Activated CD4-positive, CD25-positive, alpha-beta regulatory T cell treated with anti-CD3 and anti-CD28 coated beads, Interleukin-2, amount 50 U/mL, for 16 hours (primary cell): ENCODE data around the gene NPDC1.
"Not testable (repeated sequence)": the region's sequence is repeated elsewhere in the genome, so short reads cannot be mapped to it uniquely, and the experiment has no call there.

ENCODE experiments used
- DNase-seq: peaks from one replicate; pipeline ENCODE4 v3.0.0-alpha.2; 2020; ENCODE audit warnings: low read depth, low spot score

The NPDC1 gene

DNA sequence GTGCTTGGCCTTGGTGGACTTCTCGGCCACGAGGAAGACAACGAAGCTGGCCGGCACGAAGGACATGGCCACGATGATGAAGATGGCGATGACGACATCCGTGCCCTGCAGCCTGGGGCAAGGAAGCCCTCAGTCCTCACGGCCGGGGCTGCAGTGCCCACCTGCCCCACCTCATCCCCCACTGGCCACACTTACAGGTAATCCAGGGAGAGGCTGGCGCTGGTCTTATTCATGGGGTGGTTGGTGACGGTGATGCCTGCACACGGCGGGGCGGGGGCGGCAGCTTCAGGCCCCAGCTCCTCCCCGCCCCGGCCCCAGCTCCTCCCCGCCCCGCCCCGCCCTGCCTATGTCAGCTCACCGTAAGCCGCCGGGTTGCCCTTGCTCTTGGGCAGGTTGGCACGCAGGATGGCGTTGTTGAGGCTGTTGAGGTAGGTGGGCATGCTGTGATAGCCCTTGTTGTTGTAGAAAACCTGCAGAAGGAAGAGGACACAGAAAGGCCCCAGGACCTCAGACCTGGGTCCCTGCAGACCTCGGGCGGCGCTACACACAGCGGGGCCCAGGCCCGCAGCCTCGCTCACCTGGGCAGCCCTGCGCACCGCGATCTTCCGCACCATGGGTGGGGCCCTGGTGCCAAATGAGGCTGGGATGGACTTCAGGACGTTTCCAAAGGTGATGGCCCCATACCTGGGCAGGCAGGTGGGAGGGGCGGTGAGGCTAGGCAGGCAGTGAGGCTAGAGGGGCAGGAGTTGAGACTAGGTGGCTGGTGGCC, 33.9 kb downstream of the NPDC1 start:
- DNase-seq = no peak

DNA sequence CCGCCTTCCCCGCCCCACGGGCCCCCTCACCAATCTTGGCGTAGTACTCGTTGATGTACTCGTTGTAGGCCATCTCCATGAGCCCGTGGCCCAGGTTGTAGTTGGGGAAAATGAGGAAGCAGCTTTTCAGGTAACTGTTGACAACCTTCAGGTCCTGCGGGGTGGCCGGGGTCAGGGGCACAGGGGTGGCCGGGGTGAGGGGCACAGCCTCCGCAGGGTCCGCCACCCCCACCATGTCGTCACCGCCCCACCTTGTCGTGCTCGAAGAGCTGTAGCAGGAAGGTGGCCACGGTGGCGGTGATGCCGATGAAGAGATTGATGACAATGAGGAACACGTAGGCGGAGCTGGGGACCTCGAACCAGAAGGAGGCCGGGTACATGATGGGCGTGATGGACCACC, 34.8 kb downstream of the NPDC1 start:
- DNase-seq = no peak

DNA sequence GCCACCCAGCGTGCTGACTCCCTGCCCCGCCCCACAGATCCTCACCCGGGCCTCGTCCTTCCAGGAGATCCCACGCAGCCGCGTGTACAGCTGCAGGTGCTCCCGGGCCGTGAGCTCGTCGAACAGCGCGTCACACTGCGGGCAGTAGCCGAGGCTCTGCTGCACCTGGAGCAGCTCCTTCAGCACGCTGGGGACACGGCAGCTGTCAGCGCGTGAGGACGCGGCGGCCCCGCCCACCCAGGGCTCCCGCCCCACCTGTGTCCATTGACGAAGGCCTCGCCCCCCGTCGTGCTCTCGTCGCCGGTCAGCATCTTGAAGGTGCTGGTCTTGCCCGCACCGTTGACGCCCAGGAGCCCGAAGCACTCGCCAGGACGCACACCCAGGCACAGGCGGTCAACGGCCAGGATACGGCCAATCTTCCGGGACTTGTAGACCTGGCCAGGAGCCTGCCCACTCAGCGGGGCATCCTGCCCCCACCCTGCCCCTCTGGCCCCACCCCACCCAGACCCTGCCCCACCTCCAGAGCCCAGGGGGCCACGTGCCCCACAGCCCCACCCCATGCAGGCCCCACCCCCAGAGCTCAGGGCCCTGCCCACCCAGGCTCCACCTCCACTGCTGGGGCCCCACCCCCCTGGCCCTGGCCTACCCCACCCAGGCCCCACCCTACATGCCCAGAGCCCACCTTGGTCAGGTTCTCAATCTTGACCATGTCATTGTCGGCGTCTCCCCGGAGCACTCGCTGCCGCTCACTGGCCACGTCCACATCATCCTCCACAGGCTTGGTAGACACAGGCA, 35.8 kb downstream of the NPDC1 start:
- no peak for DNase-seq

DNA sequence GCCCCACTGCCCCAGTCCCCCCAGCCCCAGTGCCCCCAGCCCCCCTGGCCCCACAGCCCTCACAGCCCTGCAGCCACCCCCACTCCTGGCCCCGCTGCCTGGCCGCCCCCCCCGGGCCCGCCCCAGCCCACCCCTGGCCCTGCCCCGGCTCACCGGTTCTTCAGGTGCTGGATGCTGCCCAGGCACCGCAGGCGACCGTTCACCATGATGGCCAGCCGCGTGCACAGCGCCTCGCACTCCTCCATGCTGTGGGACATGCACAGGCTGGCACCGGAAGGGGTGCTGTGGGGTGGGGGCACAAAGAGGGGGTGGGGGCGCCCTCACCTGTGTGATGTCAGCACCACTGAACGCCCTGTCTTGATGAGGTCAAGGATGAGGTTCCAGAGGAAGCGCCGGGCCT, 36.8 kb downstream of the NPDC1 start:
- no peak for DNase-seq

DNA sequence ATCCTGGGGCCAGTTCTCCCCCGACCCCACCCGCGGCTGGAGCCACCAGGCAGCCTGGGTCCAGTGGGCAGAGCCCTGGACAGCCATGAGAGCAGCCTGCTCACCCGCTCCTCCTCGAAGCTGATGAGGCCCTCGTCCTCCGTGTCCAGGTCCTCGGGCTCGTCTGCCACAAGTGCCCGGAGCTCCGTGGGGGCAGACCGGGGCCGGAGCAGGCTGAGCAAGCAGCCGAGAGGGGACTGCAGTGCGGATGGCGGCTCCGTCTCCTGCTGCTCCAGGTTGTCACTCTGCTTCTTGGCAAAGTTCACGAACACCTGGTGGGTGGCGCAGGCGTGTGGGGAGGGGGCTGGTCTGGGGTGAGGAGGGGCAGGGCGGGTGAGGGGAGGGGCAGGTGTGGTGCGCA, 37.7 kb downstream of the NPDC1 start:
- DNase-seq = no peak

DNA sequence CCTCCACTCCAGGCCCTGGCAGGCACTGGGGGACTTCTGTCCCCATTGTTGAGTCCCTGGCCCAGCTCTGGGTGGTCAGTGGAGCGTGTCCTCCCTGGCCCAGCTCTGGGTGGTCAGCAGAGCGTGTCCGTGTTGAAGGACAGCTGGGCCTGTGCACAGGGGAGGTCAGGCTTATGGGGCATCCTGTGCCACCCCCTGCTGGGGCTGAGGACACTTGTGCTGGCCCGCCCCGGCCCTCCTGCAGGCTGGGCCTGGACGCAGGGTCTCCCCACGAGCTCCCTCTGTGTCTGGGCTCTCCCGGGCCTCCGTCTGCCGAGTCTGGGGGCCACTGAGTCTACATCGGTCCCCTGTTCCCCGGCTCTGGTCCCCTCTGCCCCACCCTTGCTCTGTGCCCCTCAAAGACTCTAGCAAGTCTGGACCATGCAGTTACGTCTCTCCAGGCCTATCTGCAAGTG, 38.1 kb downstream of the NPDC1 start:
- no peak for DNase-seq

DNA sequence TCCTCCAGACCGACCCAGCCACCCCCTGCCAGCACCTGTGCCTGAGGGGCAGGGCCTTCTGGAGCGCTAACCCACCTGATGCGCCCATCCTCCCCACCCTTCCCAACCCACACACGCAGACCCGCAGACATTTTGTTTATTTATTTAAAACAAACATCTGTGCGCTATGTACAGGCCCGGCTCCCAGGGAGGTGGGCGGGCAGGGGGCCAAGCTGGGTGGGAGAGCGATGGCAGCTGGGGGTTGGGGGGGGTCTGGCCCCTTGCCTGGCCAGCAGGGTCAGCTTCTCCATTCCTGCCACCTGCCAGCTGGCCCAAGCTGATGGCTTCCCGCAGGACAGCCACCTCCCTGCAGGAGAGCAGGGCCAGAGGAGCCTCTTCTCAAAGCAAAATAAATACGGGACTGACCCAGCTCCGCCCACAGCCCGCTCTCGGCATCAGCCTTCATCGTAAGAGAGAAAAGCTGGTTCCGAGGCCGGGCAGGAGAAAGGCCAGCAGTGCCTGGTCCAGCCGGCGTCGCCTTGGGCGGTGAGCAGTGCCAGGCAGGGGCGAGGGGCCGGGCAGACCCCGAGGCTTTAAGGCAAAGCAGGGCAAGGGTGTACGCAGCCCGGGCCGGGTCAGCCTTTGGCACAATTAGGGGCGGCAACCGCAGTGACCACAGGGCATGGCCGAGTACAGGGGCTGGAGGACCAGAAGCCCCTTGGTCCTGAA, 38.7 kb downstream of the NPDC1 start:
- DNase-seq = no peak

DNA sequence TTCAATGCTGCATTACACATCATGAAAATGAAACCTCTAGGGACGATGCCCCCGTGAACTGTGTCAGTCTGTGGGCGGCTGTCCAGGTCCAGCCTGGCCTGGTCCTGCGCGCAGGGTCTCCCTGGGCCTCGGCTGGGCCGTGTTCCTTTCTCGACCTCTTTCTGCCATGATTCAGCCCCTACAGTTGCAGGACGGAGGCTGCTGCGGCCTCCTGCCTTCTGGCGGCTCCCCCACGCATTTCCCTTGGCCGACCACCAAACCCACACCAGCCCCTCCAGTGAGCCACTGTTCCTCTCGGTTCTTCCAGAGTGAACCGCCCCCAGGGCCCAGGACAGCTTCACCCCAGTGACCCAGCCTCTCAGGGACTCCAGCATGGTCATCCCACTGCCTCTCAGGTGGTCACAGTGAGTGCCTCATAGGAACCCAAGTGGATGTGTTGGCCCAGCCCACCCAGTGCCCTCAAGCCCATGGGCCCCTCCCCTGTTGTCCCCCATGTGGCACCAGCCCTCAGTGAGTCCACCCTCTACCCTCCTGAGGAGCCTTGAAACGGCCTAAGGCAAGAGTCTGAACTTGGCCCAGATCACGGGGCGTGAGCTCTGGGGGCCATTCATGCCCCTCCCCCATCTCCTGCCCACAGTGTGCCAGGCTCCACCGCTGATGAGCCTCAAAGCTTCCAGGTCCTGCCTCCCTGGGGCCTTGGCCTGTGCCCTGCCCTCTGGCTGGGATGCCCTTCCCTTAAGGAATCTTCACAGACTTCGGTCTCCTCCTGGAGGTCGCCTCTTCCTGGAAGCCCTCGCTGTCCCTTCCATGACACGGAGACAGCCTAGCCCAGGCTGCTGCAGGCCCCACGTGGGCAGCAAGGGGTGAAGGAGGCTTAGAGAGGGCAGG, 39.6 kb downstream of the NPDC1 start:
- no peak for DNase-seq

DNA sequence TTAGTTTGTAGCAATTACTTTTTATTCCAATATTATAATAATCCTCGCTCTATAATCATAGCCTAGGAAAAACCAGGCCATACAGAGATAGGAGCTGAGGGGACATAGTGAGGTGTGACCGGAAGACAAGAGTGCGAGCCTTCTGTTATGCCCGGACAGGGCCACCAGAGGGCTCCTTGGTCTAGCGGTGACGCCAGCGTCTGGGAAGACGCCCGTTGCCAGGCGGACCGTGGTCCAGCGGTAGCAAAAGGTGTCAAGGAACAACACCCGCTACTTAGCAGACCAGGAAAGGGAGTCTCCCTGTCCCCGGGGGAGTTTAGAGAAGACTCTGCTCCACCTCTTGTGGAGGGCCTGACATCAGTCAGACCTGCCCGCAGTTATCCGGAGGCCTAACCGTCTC, 41.7 kb downstream of the NPDC1 start:
- not testable (repeated sequence) for DNase-seq

DNA sequence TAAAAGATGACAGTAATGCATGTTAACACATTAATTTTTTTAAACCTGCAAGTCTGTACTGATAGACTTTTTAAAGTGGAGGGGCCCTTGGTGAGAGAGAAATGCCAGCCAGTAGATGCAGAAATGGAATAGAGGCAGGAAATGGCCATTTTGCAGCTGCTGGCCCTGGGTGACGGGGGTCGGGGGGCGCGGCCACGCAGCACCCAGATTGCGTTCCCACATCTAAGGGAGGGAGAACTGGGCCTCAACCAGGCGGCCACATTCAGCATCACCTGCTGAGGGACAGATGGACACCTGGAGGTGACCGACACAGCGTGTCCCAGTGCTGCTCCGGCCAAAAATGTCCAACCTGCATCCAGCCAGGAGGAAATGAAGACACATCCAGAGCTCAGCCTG, 43.3 kb downstream of the NPDC1 start:
- DNase-seq = no peak

DNA sequence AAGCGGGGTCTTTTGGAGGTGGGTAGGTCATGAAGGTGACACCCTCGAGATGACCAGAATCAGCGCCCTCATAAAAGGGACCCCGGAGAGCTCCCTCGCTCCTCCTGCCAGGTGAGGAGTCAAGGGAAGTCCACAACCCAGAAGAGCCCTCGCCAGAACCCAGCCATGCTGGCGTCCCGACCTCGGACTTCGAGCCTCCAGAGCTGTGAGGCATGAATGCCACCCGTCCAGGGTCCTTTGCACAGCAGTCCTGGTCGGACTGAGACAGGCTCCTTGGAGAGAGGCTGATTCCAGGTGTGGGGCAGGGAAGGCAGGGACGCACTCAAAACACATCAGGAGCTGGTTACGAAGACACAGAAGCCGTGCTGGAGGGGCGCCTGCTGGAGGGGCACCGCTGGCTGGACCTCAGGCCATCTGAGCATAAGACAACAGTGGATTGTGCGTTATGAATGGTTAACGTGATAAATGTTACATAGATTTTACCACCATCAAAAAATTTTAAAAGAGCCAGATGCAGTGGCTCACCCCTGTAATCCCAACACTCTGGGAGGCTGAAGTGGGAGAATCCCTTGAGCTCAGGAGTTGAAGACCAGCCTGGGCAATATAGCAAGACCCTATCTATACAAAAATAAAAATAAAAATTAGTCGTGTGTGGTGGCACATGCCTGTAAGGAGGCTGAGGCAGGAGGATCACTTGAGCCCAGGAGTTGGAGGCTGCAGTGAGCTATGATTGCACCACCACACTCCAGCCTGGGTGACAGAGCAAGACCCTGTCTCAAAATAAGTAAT, 43.9 kb downstream of the NPDC1 start:
- DNase-seq = no peak

DNA sequence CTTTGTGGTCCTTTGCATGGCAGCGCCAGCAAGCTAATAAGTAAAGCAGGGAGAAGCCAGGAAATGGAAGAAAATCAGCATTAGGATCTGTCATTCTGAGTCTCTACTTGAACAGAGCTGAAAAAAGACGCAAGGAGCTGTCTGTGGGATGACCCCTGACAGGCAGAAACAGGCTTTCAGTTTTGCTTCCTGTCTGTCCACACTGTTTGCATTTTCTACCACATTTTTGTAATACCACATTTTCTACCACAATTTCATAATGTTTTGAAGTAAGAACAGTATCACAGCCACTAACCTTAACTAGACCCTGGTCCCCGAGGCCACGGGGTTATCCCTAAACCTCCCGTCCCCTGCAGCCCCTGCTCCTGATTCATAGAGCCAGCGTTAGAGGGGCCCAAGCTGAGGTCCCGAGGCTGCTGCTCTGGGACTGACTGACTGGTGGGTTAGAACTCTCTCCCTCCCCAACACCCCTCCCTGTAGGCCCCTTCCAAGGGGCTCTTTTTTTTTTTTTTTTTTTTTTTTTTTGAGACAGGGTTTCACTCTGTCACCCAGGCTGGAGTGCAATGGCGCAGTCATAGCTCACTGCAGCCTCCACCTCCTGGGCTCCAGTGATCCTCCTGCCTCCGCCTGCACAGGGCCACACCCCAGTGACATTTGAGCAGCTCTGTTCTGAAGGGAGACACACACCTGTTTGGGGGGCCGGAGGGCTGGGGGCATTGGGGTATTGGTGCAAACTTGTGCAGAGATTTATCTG, 45.6 kb downstream of the NPDC1 start:
- no peak for DNase-seq

DNA sequence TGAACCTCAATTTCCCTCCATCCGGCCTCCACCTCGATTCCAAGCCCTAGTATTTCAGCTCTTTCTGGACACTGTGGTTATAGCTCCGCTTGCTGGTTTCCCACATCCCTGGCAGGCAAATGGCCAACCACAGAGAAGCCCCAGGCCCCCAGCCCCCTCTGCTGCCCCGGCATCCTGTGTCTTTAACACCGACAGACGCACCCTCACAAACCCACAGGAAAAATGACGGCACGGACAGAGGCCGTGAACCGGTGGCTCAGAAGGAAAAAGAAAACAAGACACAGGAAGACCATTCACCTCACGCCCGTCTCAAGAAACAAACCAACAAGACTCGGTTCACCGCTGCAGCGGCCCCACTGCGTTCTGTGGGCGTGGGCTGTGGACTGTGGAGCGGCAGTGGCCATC, 48.1 kb downstream of the NPDC1 start:
- no peak for DNase-seq

DNA sequence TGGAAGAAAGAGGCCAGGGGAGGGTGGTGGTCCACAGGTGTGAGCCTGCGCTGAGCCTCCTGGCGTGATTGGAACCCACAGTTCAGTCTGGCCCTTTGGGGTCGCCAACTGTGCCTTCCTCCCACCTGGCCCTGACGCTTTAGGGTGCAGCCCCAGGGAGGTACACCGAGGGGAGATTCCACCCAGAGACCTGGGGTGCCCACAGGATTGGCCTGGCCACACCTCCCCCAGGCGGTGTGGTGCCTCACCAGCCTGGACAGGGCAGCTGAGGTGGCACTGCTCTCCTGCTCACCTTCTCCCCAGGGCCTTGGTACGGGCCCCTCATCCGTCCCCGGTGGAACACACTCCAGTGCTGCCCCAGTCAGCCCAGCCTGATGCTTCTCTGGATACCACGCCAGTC, 48.6 kb downstream of the NPDC1 start:
- DNase-seq = no peak

DNA sequence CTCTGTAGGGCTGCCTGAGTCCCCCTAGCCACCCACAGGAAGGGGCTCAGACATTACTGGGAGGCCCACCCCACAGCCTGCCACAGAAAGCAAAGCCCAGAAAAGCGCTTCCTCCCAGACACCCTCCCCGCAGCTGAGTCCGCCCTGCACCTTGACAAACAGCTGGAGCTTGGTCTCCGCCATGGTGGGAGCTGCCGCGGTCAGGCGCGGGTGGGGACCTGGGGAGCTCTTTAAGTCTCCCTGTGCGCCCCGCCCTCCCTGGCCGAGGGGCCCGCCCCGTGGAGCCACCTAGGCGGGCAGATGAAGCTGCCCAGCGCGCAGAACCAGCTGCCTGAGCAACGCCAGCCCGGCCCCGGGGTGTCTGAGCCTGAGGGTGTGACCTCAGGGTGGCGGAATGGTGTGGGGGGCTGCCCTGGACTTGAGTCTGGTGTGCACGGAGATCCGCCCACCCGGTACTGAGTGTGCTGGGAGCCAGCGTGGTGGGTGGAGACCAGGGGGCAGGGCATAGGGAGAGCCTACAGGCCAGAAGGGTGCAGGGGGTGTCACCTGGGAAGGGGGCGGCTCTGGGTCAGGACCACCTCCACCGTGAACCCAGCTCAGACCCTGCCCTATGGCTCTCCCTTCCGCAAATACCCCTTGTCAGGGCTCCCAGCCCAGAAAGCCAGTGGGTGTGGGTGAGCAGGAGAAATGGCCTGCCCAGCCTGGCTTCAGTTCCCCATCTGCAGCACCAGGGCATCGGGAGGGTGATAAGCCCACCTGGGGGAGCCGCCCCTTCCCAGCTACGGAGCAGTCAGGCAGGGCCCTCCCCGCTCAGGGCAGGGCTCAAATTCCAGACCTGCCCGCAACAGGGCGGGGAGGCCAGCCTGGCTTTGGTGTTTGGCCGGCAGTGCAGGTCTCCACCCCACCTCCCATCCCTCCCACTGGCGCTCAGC, 49.4 kb downstream of the NPDC1 start, which contains the start of gene CLIC3:
Gene CLIC3 (minus strand): TSS at position 208 of the 932 bp plus-strand sequence. CDS start 25 bp downstream, at position 183.
- no peak for DNase-seq

DNA sequence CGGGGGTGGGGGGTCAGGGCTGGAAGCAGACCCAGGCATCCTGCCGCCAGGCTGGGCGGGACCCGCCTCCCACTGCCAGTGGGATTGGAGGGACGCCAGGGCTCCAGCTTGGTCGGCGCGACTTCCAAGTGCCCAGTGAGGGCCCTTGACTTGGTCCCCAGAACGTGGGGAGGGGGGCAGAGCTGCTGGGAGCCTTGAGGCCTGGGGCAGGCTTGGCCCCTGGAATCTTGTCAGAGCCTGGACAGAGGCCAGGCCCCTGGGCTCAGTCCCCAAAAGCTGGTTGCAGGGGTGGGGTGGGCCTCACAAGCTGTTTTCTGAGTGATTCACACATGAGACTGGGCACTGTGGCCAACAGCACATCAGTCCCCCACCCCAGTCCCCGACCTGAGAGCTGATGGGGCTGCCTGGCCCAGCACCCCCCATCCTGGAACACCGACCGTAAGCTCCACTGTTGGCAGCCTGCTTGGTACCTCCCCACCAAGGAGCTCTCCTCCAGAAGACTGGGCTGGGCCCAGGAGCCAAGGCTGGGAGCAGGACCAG, 50.1 kb downstream of the NPDC1 start:
- no peak for DNase-seq

DNA sequence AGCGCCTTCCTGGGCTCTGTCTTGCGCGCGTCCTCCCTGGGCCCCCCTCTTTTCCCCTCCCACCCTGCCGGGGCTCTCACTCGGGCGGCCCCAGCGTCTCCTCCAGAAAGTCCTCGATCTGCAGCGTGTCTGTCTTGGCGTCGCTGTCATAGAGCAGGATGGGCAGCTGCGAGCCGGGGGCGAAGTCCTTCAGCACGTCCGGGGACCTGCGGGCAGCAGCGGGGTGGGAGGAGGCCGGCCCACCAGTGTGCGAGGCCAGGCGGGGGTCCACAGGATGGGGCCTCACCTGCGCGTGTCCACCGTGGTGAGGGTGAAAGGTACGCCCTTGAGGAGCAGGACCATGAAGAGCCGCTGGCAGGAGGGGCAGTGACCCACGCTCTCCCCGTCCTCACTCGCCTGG, 50.6 kb downstream of the NPDC1 start:
- DNase-seq = no peak

DNA sequence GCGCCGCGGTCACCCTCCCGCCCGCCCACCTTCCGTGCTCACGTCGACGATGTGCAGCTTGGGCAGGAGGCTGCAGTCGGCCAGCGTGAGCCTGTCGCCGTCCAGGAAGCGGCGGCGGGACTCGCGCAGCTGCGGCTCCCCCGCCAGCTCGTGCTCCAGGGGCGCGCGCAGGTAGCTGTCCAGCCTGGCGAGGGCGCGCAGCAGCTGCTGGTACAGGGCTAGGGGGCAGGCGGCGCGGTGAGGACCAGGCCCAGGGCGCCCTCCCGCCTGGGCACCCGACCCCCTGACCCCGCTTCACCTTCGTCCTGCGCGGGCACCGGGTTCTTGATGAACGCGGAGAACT, 51.1 kb downstream of the NPDC1 start:
- DNase-seq = no peak
